K562 (cell line): ENCODE measurements around the gene SPRYD7. TPM values are rescaled to one million over a fixed set of nuclear protein-coding genes. Genes with fewer than 3 reads are reported as not detected.

Source experiments
- ATAC-seq: fragments of 200-7000 bp; cut with Tn5 transposase; 3 replicates; pipeline ENCODE4 v1.9.1; 2020; ENCODE audit warnings: moderate library complexity
- BruUV-seq: library from RNA; stranded (reverse); fragments of 400-500 nt; replicated peaks from 2 replicates; lab custom pipeline; 2021; lab: Mats Ljungman, UMichigan
- CTCF ChIA-PET: fragments of 300-600 bp; formaldehyde crosslinking; extraction: SDS; loops from one replicate; lab custom pipeline; 2021; ENCODE audit warnings: low intra/inter-chr PET ratio; lab: Yijun Ruan, JAX
- POLR2A ChIA-PET: fragments of 300-600, 350-650 bp; sonication (Branson Sonifier 250); formaldehyde crosslinking; extraction: SDS; loops from one replicate; lab custom pipeline; 2021; ENCODE audit warnings: antibody characterized with exemption, inconsistent platforms; lab: Yijun Ruan, JAX
- DNase-seq, 4 experiments: peaks; one replicate each; pipeline versions ENCODE4 v3.0.0 to v3.0.0-alpha.2; 2011 to 2018; ENCODE audit warnings: low spot score in 3 of 4, mixed read lengths in 3 of 4; ENCODE audit errors: extremely low read depth in 1 of 4
- FAIRE-seq: peaks from 2 replicates; lab custom pipeline; 2011; peaks lifted over from hg19 to GRCh38; lab: Jason Lieb, UNC
- H2AFZ ChIP-seq: 2 replicates; pipeline ENCODE4 v1.6.0; 2011; ENCODE audit warnings: low read depth, low read length, control low read depth, inconsistent platforms
- H3K27ac ChIP-seq: fragments of 200-600 bp; 3 replicates; pipeline ENCODE4 v1.8.0; 2011; ENCODE audit warnings: low read depth, mild to moderate bottlenecking, control low read depth, inconsistent platforms, low read length, moderate library complexity, mixed read lengths; ENCODE audit errors: extremely low read depth
- H3K27me3 ChIP-seq, 2 experiments: fragments of 300-600 bp in 1 of 2; 2 replicates in 1 of 2; 3 replicates in 1 of 2; pipeline versions ENCODE4 v1.6.0 to v1.8.0; 2011; ENCODE audit warnings: inconsistent platforms in 2 of 2, low read length in 2 of 2, mild to moderate bottlenecking in 1 of 2, mixed read lengths in 1 of 2, moderate library complexity in 1 of 2; ENCODE audit not compliant: control insufficient read depth in 2 of 2, insufficient read depth in 2 of 2
- H3K36me3 ChIP-seq: fragments of 300-600 bp; 3 replicates; pipeline ENCODE4 v1.8.0; 2011; ENCODE audit warnings: mild to moderate bottlenecking, low read length, inconsistent platforms; ENCODE audit not compliant: control insufficient read depth, insufficient read depth
- H3K4me1 ChIP-seq, 2 experiments: fragments of 200-600 bp in 1 of 2; replicated peaks in 1 of 2; 2 replicates in 1 of 2; 3 replicates in 1 of 2; pipeline versions ENCODE4 v1.5.1 to v1.8.0; 2011; ENCODE audit warnings: inconsistent platforms in 2 of 2, low read length in 2 of 2, mild to moderate bottlenecking in 1 of 2, mixed read lengths in 1 of 2, moderate library complexity in 1 of 2; ENCODE audit not compliant: control insufficient read depth in 2 of 2, insufficient read depth in 2 of 2
- H3K4me2 ChIP-seq: 2 replicates; pipeline ENCODE4 v1.6.1; 2011; ENCODE audit warnings: low read length, control low read depth, inconsistent platforms, mixed read lengths; ENCODE audit not compliant: insufficient read depth
- H3K4me3 ChIP-seq: fragments of 200-600 bp; sonication (generic), shearing (Covaris generic); 2 replicates; pipeline ENCODE4 v1.5.1; 2016; ENCODE audit warnings: control low read depth, inconsistent platforms
- H3K79me2 ChIP-seq: fragments of 200-600 bp; 3 replicates; pipeline ENCODE4 v1.8.0; 2011; ENCODE audit warnings: low read length, inconsistent platforms; ENCODE audit not compliant: control insufficient read depth, insufficient read depth
- H3K9ac ChIP-seq, 2 experiments: 2 replicates each; pipeline versions ENCODE4 v1.6.0 to v1.6.1; 2011; ENCODE audit warnings: low read depth in 2 of 2, low read length in 2 of 2, control low read depth in 1 of 2, inconsistent platforms in 1 of 2, mild to moderate bottlenecking in 1 of 2, mixed read lengths in 1 of 2; ENCODE audit not compliant: insufficient read depth in 1 of 2
- H3K9me1 ChIP-seq: one replicate; pipeline ENCODE4 v1.6.0; 2011; ENCODE audit warnings: inconsistent platforms, mild to moderate bottlenecking, low read length, moderate library complexity; ENCODE audit not compliant: control insufficient read depth, insufficient read depth
- H3K9me3 ChIP-seq: replicated peaks from 2 replicates; pipeline ENCODE4 v1.5.1; 2011; ENCODE audit warnings: low read depth, low read length, inconsistent platforms; ENCODE audit not compliant: control insufficient read depth, insufficient read depth
- H4K20me1 ChIP-seq: replicated peaks from 2 replicates; pipeline ENCODE4 v1.6.1; 2011; ENCODE audit warnings: low read length, inconsistent platforms, mixed read lengths; ENCODE audit not compliant: control insufficient read depth, insufficient read depth
- COPS2 ChIP-seq: fragments of 450-650 bp; conservative IDR thresholded peaks from 2 replicates; pipeline ENCODE4 v1.6.1; 2016; ENCODE audit warnings: mild to moderate bottlenecking, moderate library complexity
- HDAC2 ChIP-seq: fragments of 450-650 bp; IDR thresholded peaks from 2 replicates; pipeline ENCODE4 v1.6.1; 2016; ENCODE audit warnings: mild to moderate bottlenecking
- KDM2B ChIP-seq: fragments of 250-450 bp; sonication (Bioruptor Pico); IDR thresholded peaks from 2 replicates; pipeline ENCODE4 v1.8.0; 2021; ENCODE audit warnings: mild to moderate bottlenecking, moderate library complexity
- NR2C1 ChIP-seq, 2 experiments: fragments of 450-650 bp; IDR thresholded peaks; 2 replicates each; pipeline ENCODE4 v1.6.1; 2017; ENCODE audit warnings: mild to moderate bottlenecking in 2 of 2, antibody characterized with exemption in 1 of 2, inconsistent platforms in 1 of 2, missing compliant biosample characterization in 1 of 2, missing genetic modification characterization in 1 of 2
- OTX1 ChIP-seq: fragments of 450-650 bp; formaldehyde crosslinking; IDR thresholded peaks from 2 replicates; pipeline ENCODE4 v1.4.0; 2022; ENCODE audit warnings: mild to moderate bottlenecking
- RERE ChIP-seq: sonication (generic); formaldehyde crosslinking; IDR thresholded peaks from 2 replicates; pipeline ENCODE4 v1.8.0; 2023; ENCODE audit warnings: missing genetic modification reagents, mild to moderate bottlenecking, borderline replicate concordance
- SAFB2 ChIP-seq: fragments of 200-400 bp; formaldehyde crosslinking; IDR thresholded peaks from 2 replicates; pipeline ENCODE4 v1.6.1; 2018; ENCODE audit warnings: borderline replicate concordance, low read length, low read depth, moderate library complexity; ENCODE audit not compliant: severe bottlenecking
- TOE1 ChIP-seq, 2 experiments: fragments of 450-650 bp in 1 of 2; sonication (generic) in 1 of 2; formaldehyde crosslinking in 1 of 2; IDR thresholded peaks; 2 replicates each; pipeline versions ENCODE4 v1.7.1 to v1.8.0; 2016 to 2022; ENCODE audit warnings: borderline replicate concordance in 2 of 2, mild to moderate bottlenecking in 2 of 2, antibody characterized with exemption in 1 of 2, inconsistent platforms in 1 of 2, low read depth in 1 of 2, missing genetic modification reagents in 1 of 2, moderate library complexity in 1 of 2
- ZNF551 ChIP-seq: fragments of 250-450 bp; sonication (Bioruptor Pico); IDR thresholded peaks from 2 replicates; pipeline ENCODE4 v1.5.0; 2021; ENCODE audit warnings: mild to moderate bottlenecking, moderate library complexity
- ZNF609 ChIP-seq: sonication (generic); formaldehyde crosslinking; IDR thresholded peaks from 2 replicates; pipeline ENCODE4 v1.8.1; 2023; ENCODE audit warnings: missing genetic modification reagents, mild to moderate bottlenecking, borderline replicate concordance
- WGBS: fragments of 100-300 bp; shearing (Covaris generic); methylation state at CpG from one replicate; pipeline ENCODE4 v1.1.6; 2016; ENCODE audit warnings: low coverage, mixed read lengths; ENCODE audit not compliant: insufficient coverage; ENCODE audit errors: missing lambda C conversion rate; 5-methylcytosine and 5-hydroxymethylcytosine counted together
- in situ Hi-C: fragments of 300-500 bp; cut with MboI; formaldehyde crosslinking; loops from 4 replicates; pipeline ENCODE4 v1.15.0; 2018; ENCODE audit warnings: inconsistent platforms, mixed read lengths
- intact Hi-C: fragments of 100-400 bp; cut with micrococcal nuclease; formaldehyde crosslinking; loops from 2 replicates; pipeline ENCODE4 v1.14.2; 2022
- polyA plus RNA-seq, 8 experiments: library from polyadenylated mRNA; depleted of rRNA in 4 of 8; stranded (reverse) in 5 of 8; unstranded in 3 of 8; fragments of >200 nt; fragmentation: Nextera tagmentation in 2 of 8; fragmentation: Illumina TruSeq in 1 of 8; extraction: Ambion mirVana in 2 of 8; extraction: Trizol in 1 of 8; gene quantifications; 2 replicates each; pipeline versions ENCODE4 v1.2.1 to v1.2.3, GENCODE V29; 2011 to 2014; ENCODE audit warnings: inconsistent platforms in 1 of 8, missing spikeins in 1 of 8
- total RNA-seq, 7 experiments: library from RNA; depleted of rRNA in 6 of 7; stranded (reverse); fragments of >200 nt in 6 of 7; fragmentation: Illumina TruSeq in 2 of 7; extraction: Trizol in 2 of 7; gene quantifications; 2 replicates each; pipeline versions ENCODE4 v1.2.1 to v1.2.3, GENCODE V29; 2011 to 2021; ENCODE audit warnings: low replicate concordance in 1 of 7

SPRYD7 gene
- total and polyA plus RNA-seq, 9 of the 15 experiments (the other 6 are each of a cell fraction or from before 2014, with no cell fraction given): 4.3 to 11.0 (median 7.9) TPM

GRCh38 chr13:49895826-49896225 is 40.3 kb downstream of the SPRYD7 start (continued):
- no peak for TF ChIP-seq RERE (CRISPR knock-in tag)
- TF ChIP-seq COPS2: no peak
- no peak for TF ChIP-seq TOE1 (IDR thresholded peaks at IDR 0.05; ENCODE audit: borderline replicate concordance)
- TF ChIP-seq TOE1 (CRISPR knock-in tag; IDR thresholded peaks at IDR 0.05; ENCODE audit: borderline replicate concordance, low read depth): no peak
- TF ChIP-seq, all 486 proteins: peak for 0

GRCh38 chr13:49893591-49893990 is 42.5 kb downstream of the SPRYD7 start:
- Histone ChIP-seq H3K4me2 (no peak overlapping the region), H3K9me3 (no peaks in the 10 kb centered on the region), H3K27ac (no peak overlapping the region), H3K79me2 (no peaks in the 10 kb centered on the region), H2AFZ (no peak overlapping the region), H3K4me1 (no peaks in the 10 kb centered on the region), H3K36me3 (no peaks in the 10 kb centered on the region), H3K27me3 (no peaks in the 10 kb centered on the region; a peak in 1 of 5 replicates), H3K9ac (no peak overlapping the region), H4K20me1 (no peaks in the 10 kb centered on the region), H3K4me3 (no peak overlapping the region), H3K9me1 (no peaks in the 10 kb centered on the region)
- intact Hi-C loops: no loop called here
- ATAC-seq (no peak), FAIRE-seq (no peak), DNase-seq (no peak)
- no TSS peak for BruUV-seq
- POLR2A ChIA-PET: no interaction called here
- in situ Hi-C loops: no loop called here
- WGBS: 17% methylated on average over 2 of the region's 3 CpGs
- CTCF ChIA-PET: no interaction called here
- TF ChIP-seq ZNF551 (CRISPR knock-in tag) (no peak), KDM2B (CRISPR knock-in tag) (no peak), SAFB2 (no peak), NR2C1 (IDR thresholded peaks at IDR 0.05) (no peak), NR2C1 (tag; IDR thresholded peaks at IDR 0.05) (no peak), HDAC2 (no peak), OTX1 (CRISPR knock-in tag) (no peak), ZNF609 (no peak)
